GM12801 (cell line): ENCODE results near the gene LRRC25.

Source experiments
- CTCF ChIP-seq: IDR thresholded peaks from one replicate; pipeline ENCODE4 v1.5.1; 2011; ENCODE audit warnings: control low read depth; ENCODE audit not compliant: insufficient read length; ENCODE audit errors: extremely low read depth

LRRC25 gene

DNA sequence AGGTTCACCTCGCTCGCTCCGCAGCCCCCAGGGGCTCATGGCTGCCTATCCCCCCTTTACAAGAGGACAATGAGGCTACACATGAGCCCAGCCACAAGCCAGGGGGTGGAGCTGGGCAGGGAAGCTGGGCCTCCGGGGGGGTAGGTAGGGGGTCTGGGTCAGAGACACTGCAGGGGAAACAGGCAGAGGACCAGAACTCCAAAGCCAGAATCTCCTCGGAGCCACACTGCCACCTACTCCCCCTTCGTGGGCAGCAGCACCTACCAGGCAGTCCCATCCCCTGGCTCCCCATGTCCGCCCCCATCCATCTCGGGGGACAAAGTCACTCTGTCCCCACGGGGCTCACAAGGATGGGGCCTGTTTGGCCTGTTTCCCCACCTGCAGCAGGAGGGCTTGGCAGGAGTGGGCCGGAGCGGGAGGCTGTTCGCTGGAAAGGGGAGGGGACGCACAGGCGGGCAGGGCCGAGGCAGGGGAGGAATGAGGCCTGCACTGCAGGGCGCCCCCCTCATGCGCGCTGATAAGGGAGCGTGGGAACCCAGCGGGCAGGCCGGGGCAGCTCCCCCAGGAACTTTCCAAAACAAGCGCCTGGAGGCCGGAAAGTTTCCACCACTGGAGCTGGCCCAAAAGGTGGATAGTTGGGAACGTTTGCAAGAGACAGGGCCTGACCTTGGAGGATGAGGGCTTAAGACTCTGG, 41.1 kb upstream of the LRRC25 start:
- no peak for TF ChIP-seq CTCF

DNA sequence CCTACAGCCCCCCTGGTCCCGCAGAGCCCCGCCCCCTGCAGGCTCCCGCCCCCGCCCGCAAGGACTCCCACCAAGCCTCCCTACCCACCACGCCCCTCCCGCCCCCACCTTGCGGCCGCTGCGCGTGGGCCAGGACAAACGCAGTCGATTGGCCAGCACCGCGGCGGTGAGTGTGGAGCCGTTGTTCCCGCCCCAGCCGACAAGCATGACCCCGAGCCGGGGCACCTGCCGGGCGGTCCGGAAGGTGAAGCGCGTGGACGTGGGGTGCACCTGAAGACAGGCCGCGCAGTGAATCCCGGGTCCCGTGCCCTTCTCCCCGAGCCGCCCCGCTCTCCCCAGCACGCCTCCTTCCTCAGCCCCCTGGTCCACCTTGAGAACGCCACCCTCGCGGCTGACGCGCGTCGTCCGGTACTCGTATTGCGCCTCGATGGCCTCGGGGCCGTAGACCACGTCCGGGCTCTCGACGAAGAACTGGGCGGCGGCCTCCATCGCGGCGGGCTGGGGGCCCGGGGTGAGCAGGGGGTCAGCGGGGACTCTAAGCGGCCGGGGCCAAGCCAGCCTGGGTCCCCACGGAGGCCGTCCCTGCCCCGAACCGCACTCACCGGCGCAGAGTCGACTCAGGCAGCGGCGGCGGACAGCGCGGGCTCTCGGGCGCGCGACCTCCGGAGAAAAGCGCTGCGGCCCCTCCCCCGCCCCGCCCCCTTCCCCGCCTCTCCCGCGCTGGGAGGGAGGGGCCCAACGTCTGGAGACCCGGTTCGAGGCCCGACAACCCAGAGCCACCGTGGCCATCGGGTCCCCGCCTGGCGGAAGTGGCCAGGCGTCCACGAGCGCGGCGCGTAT, 40.3 kb upstream of the LRRC25 start, which contains the start of gene ISYNA1:
Gene ISYNA1 (minus strand): TSS at position 643 of the 840 bp plus-strand sequence. CDS start 154 bp downstream, at position 489.
- TF ChIP-seq CTCF: no peak

DNA sequence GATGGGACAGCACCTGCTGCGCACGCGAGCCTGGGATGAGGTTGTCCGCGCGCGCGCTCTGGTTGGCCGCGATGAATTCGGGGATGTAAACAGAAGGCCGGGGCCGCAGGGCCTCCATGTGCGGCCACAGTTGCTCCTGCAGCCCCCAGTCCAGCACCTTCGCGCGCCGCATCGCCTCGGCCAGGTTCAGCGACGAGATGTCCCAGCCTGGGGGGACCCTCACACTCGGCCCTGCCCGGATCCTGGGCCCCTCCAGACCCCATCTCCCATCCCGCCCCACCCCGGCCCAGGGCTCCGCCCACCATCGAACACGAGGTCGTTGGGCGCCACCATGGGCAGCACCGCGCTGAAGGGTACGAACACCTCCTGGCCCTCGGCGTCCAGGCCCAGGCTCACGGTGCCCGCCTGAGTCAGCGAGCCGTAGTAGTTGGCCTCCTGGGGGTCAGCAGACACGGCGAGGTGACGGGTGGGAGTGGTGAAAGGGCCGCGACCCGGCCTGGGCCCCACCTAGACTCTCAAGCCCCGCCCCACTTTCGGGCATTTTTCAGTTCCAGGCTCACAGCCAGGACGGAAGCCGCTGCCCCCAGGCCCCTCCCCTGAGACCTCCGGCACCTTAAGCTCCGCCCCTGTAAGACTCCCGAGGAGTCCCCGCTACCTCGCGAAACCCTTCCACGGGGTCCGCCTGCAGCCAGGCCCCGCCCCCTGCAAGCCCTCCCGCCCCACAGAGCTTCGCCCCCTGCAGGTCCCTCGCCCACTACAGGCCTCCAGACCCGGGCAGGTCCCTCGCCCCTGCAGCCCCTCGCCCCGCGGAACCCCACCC, 39.5 kb upstream of the LRRC25 start:
- TF ChIP-seq CTCF: no peak

DNA sequence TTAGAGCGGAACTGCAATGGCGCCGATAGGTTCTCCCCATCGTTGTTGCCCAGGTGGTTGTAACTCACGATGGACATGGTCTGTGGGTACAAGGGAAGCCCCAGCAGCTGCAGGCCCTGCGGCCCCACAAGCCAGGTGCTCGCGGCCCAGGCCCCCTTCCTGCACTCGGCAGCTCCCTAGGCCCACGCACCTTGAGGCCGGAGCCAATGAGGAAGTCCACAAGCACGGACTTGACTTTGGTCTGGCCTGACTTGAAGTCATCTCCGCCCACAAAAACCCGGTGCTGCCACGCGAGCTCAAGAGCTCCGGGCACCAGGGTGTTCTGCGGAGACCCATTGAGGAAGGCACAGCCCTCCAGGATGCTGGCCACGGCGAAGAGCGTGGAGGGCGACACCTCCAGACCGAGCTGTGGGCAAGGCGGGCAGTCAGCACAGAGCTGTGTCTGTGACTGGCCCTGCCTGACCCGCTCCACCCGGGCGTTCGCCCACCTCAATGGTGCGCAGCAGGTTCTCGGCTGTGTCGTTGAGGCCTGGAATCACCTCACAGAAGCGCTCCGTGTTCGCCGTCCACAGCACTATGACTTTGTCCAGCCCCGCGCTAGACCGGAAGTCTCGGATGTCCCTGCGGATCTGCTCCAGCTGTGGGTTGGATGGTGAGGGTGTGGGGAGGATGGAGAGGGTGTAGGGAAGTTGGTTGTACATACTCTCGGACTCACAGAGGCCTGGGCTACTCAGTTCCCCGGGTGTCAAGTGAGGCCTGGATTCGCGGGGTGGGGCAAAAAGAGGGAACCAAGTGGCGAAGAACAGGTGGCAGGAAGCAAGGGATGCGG, 38.6 kb upstream of the LRRC25 start:
- no peak for TF ChIP-seq CTCF

DNA sequence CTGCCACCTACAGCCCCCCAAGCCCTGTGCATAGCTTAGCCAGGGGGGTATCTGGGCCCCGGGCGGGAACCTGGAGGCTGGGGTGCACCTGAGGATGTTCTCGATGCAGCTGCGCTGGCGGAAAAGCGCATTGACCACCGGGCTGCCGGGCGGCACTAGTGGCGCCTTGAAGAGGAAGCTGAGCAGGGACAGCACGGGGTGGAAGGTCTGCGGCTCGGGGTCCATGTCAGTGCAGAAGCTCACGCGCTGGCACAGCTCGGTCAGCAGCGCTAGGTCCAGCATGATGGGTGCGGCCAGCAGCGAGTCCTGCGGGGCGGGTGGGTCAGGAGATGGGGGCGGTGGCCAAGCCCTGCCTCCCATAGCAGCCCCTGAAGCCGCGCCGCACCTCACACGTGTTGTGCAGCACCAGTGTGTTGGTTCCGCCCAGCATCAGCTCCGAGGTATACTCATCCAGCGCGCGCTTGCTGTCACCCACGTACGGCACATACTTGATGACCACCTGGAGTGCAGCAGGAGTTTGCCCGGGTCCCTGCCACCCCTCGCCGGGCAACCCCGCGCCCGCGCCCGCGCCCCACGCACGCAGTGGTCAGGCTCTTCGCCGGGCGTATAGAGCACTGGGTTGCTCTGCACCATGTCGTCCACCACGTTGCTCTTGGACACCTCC, 37.9 kb upstream of the LRRC25 start:
- TF ChIP-seq CTCF: no peak

DNA sequence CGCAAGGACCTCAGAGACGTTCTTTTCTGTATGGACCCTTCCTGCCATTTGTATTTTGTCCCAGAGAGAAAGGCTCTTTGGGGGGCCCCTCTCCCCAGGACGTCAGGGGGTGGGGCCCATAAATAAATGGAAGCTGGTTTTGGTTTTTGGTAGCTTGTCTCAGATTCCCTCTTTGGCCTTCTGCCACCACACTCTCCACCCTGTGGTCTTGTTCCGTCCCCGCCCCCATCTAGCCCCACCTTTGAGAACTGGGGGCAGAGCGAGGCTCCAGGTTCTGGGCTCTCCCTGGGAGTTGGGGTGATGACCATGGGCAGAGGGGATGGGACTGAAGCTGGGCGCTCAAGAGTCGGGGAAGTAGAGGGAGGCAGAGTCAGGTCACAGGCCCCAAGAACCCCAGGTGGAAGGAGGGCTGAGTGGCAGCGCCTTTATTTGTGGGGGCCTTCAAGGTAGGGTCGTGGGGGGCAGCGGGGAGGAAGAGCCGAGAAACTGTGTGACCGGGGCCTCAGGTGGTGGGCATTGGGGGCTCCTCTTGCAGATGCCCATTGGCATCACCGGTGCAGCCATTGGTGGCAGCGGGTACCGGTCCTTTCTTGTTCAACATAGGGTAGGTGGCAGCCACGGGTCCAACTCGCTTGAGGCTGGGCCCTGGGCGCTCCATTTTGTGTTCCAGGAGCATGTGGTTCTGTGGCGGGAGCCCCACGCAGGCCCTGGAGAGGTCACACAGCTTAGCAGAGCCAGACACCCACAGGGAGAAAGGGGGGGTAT, 37.2 kb upstream of the LRRC25 start:
- TF ChIP-seq CTCF: no peak
